H7 (cell line): ENCODE results near the gene NR1I3. TPM values are rescaled to one million over a fixed set of nuclear protein-coding genes. Genes with fewer than 3 reads are reported as not detected.
"Not testable (repeated sequence)": the region's sequence is repeated elsewhere in the genome, so short reads cannot be mapped to it uniquely, and the experiment has no call there.

Source experiments
- DNase-seq: peaks from one replicate; pipeline ENCODE4 v3.0.0; 2012
- H3K27me3 ChIP-seq: 2 replicates; pipeline ENCODE4 v1.6.0; 2011; ENCODE audit warnings: mild to moderate bottlenecking, low read length; ENCODE audit not compliant: control insufficient read depth, insufficient read depth
- H3K36me3 ChIP-seq: replicated peaks from 2 replicates; pipeline ENCODE4 v1.5.1; 2011; ENCODE audit warnings: low read length; ENCODE audit not compliant: control insufficient read depth, insufficient read depth
- H3K4me3 ChIP-seq: 2 replicates; pipeline ENCODE4 v1.5.1; 2011; ENCODE audit warnings: low read depth, mild to moderate bottlenecking, control low read depth, low read length, moderate library complexity; ENCODE audit not compliant: insufficient read depth
- total RNA-seq: library from RNA; depleted of rRNA; stranded (reverse); fragments of >200 nt; shearing (Covaris generic); gene quantifications from 2 replicates; pipeline ENCODE4 v1.2.3, GENCODE V29; 2014

NR1I3 gene
- total RNA-seq, 1 experiment from 2014 or later = not detected

DNA sequence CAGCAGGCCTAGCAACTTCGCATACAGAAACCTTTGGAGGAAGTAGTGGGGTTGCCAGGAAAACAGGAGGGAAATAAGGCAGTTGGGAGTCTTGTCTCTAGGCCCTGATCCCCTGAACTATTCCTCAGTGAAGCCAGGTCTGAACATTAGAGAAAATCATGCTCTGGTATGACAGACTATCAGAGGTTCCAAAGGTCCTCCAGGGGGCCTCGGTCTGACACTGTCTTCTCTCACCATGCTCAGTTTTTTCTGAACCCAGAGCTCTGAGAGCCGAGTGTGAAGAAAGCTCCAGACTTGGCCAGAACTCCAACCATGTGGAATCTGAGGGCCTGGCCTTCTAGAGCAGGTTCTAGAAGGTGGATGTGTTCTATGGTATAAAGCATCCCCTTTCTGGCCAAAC is 8.1 kb downstream of the NR1I3 start:
- H3K27me3 ChIP-seq = no peaks in the 10 kb centered on the region
- H3K4me3 ChIP-seq = no peak overlapping the region
- DNase-seq = no peak
- peaks cover 9% of the 10 kb centered on the region for H3K36me3 ChIP-seq

DNA sequence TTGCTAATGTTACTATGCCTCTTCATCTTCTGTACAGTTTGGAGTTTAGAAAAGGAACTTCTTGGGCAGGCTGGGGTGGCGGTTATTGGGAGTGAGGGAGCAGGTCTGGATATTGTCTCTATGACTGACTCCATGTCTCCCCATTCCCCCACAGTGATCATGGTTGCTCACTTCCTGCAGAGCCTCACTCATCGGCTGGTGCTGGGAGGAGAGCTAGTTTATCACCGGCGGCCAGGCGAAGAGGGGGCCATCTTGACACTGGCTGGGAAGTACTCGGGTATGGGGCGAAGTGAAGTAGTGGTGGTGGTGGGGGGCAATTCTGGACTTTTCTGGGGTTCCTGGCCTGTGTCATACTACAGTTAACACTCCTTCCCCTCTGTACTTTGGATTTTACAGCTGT is 10.0 kb downstream of the NR1I3 start:
- no peaks in the 10 kb centered on the region for H3K27me3 ChIP-seq
- no peak for DNase-seq
- H3K36me3 ChIP-seq = peaks cover 9% of the 10 kb centered on the region
- H3K4me3 ChIP-seq = no peak overlapping the region

DNA sequence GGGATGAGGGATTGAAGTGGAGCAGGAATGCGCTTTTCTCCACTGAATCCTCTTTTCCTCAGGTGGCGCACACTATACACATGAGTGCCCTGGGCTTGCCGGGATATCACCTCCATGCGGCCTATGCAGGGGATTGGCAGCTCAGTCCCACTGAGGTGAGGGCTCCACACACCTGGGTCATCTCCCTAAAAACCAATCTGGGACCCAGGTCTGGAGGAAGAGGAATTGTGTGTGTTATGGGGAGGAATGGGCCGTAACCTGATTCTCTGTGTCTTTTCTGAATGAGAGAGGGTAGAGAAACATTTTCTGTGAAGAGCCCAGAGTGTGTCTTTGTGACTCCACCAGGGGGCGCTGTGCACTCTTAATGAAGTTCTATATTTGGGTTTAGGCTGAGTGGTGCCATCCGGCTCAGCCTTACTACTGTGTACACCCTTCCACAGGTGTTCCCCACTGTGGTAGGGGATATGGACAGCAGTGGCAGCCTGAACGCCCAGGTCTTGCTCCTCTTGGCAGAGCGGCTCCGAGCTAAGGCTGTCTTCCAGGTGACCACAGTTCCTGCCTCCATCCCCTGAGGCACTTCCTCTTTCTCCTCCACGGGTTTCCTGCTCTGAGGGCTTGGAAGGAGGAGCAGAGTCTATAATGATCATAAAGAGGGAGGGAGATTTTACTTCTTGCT is 10.7 kb downstream of the NR1I3 start:
- Histone ChIP-seq H3K36me3 (peaks cover 9% of the 10 kb centered on the region), H3K27me3 (no peaks in the 10 kb centered on the region), H3K4me3 (peak overlapping the region; percentile 57; the same call in 1 of the 2 replicates)
- DNase-seq = peak; percentile 79

DNA sequence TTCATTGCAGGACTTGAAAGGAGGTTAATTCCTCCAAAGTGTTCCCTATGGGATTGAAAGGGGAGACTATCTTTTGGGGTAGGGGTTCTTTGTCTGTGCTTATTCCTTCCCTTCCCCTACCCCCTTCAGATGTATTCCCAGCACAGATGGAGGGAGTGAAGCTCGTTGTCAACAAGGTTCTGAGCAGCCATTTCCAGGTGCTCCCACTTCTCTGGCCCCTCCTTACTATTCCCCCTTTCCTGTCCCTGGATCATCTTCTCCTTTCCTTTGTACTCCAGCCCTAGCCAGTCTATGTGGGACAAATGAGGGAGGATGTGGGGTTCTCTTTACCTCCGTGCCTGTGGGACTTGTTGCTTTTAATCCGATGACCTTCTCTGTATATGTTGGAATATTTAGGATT is 11.2 kb downstream of the NR1I3 start:
- no peak for DNase-seq
- Histone ChIP-seq H3K27me3 (no peaks in the 10 kb centered on the region), H3K36me3 (peaks cover 9% of the 10 kb centered on the region), H3K4me3 (peak overlapping the region; percentile 57)

DNA sequence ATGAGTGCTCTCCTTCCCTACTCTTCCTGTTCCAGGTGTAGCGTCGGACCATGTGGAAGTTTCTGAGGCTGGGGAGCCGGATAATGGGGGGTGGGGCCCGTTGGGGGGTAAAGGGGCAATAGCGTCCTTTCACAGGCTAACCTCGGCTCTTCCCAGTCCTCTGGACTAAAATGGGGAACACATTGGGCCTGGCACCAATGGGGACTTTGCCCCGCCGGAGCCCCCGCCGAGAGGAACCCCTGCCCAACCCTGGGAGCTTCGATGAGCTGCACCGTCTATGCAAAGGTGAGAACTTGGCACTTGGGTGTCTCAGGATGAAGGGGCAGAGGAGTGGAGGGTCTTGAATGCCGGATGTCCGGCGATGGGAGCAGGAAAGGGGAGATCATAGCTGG is 11.7 kb downstream of the NR1I3 start:
- DNase-seq = peak; percentile 60
- Histone ChIP-seq H3K27me3 (no peaks in the 10 kb centered on the region), H3K36me3 (peaks cover 9% of the 10 kb centered on the region), H3K4me3 (peak overlapping the region; percentile 57)

DNA sequence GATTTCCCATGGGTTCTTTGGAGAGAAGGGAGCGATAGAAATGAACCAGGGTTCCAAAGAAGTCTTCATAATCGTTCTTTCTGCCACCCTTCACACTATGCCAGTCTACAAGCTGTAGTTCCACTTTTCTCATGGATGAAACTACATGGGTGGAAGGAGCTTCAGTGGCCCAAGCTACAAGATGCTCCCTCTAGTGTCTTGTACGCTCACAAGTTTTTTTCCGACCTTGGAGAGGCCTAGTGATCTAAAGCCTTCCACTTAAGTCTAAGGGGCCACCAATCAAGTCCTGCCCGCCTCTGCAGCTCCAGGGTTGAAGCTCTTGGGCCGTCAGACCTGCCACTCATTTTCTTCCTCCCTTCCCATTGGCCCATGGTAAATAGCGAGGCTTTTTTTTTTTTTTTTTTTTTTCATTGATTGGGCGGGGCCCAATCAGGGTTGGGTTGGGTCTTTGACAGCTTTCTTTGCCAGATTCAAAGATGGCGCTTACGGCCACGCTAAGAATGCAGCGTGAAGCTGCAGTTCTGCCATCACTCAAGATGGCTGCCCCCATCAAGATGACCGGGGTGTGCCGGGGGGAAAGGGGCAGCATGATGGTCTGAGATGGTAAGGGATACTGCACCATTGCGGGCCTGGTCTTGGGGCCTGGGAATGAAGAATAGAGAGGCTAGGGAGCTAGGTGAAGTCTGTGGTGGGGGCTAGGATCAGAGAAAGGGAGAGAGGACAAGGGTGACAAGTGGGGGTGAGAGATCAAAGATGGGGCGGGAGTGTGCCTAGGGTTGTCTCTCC is 12.3 kb downstream of the NR1I3 start, which contains the start of gene TOMM40L:
Gene TOMM40L (plus strand): TSS at position 527 of the 786 bp plus-strand sequence. CDS start 430 bp downstream, outside the sequence.
- H3K27me3 ChIP-seq = no peaks in the 10 kb centered on the region
- peaks cover 9% of the 10 kb centered on the region for H3K36me3 ChIP-seq

DNA sequence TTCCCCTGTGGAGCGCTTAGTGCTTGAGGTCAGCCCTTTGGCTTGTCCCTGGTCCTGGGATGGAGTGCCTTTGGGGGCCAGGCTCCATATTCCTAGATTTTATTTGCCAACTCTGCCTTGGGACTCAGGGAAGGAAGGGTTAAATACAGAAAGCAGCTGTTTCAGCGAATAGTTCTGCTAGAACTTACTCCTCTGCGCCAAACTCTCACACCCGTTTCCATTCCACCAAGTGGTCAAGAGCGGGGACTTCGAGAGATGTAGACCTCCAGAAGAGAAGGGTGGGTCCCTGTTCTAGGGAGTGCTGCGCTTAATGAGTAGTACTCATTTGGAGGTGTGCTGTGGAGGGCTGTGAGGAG is 12.8 kb downstream of the NR1I3 start:
- Histone ChIP-seq H3K36me3 (peaks cover 9% of the 10 kb centered on the region), H3K27me3 (no peaks in the 10 kb centered on the region), H3K4me3 (no peak overlapping the region)
- no peak for DNase-seq

More for the DNA sequence above, 12.3 kb downstream of the NR1I3 start, which contains the start of gene TOMM40L:
- peak within 1 kb of the TSS; percentile 57 for H3K4me3 ChIP-seq
- DNase-seq = peak; percentile 92

DNA sequence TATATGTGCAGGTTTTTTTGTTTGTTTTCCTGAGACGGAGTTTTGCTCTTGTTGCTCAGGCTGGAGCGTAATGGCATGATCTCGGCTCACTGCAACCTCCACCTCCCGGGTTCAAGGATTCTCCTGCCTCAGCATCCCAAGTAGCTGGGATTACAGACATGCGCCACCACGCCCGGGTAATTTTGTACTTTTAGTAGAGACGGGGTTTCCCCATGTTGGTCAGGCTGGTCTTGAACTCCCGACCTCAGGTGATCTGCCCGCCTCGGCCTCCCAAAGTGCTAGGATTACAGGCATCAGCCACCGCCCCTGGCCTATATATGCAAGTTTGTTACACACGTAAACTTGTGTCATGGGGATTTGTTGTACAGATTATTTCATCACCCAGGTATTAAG is 13.3 kb downstream of the NR1I3 start:
- H3K4me3 ChIP-seq, DNase-seq, H3K27me3 ChIP-seq, H3K36me3 ChIP-seq: not testable (repeated sequence)

DNA sequence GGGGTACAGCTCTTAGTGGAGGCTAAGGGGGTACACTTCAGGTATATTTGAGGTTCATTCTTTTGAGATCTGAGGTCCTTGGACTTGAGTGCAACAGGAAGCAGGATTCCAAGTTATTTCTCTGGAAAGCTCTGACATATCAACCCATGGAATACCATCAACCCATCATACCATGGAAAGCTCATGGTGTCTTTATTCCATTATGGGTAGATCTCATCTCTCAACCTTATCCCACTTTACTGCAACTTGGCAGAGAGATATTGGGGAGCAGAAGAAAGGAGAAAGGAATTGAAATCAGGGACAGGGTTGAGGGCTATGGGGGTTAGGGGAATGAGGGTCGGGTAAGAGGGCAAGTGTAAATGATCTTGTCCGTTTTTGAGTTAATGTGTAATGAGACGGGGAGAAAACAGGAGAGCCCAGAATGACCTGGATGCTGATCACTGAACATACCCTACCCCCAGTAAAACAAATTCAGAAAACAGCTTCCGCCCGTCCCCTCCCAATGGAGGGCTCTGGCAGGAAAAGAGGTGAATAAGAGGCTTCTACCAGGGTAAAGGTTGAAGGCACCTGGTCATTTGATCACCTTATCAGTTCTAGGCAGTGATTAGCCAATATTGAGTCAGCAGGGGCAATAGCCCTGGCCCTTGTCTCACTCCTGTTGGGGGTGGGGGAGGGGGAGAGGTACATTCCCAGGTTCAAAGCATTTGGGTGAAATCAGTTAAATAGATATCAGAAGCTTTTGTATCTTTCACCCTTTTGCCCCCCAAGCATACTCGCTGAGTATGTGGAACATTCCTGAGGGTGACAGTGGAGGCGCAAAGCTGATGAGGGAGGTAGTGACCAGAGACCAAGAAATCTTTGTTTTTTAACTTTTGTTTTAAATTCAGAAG is 14.0 kb downstream of the NR1I3 start:
- no peak for DNase-seq
- no peak overlapping the region for H3K4me3 ChIP-seq

DNA sequence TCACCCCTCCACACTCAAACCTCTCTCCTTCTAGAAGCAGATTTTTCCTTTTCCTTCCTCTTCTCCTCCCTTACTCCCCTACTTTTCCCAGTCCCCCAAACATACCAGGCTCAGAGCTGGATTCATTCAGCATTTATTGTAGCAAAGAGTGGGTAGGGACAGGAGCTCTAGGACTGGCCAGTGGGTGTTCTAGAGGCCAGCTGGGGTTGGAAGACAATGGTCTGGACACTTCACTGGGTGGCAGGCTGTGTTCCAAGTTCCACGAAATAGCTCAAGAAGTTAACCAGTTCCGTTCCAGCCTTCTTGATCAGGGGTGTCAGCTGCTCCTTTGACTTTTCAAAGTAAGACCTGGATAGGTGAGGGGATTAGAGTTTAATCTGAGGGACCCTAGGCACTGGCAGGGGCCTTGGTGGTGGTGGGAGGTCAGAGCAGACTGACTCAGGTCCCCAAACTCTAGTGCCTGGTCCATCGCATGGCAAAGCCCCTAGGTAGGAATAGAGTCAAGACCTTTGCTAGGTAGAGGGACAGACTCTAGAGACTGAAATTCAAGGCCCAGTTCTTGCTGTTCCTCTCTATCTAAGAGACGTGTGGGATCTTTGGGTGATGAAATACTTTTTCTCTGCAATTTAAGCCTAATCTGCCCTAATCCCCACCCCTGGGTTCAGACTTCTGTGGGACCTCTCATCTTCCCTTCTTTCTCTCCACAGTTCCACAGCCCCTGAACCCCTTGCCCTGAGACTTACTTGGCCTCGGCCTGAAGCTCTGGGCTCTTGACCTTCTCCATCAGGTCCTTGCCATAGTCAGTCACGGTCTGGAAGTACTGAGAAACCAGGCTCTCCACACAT is 15.6 kb downstream of the NR1I3 start:
- Histone ChIP-seq H3K36me3 (no peaks in the 10 kb centered on the region), H3K4me3 (no peak overlapping the region), H3K27me3 (no peaks in the 10 kb centered on the region)
- no peak for DNase-seq

More for the DNA sequence above, 14.0 kb downstream of the NR1I3 start:
- Histone ChIP-seq H3K36me3 (peaks cover 9% of the 10 kb centered on the region), H3K27me3 (no peaks in the 10 kb centered on the region)

DNA sequence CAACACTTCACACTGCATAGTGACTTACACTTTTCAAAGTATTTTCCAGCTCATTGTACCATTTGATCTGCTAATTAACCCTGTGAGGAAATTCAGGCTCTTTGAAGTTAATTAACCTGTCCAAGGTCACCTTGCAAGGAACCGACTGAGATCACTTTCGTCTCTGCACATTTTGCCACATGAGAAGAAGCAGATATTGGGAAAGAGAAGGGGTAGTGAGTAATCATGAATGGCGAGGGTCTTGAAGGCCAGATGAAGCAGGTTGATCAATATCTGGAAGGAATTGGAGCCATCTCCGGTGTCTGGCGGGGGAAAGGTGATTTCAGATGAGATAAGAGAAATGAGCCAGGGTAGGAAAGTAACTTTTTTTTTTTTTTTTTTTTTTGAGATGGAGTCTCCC is 18.0 kb downstream of the NR1I3 start:
- H3K36me3 ChIP-seq = peaks cover 2% of the 10 kb centered on the region; the same call in 1 of the 2 replicates
- DNase-seq = no peak
- no peaks in the 10 kb centered on the region for H3K27me3 ChIP-seq
- H3K4me3 ChIP-seq = no peak overlapping the region

DNA sequence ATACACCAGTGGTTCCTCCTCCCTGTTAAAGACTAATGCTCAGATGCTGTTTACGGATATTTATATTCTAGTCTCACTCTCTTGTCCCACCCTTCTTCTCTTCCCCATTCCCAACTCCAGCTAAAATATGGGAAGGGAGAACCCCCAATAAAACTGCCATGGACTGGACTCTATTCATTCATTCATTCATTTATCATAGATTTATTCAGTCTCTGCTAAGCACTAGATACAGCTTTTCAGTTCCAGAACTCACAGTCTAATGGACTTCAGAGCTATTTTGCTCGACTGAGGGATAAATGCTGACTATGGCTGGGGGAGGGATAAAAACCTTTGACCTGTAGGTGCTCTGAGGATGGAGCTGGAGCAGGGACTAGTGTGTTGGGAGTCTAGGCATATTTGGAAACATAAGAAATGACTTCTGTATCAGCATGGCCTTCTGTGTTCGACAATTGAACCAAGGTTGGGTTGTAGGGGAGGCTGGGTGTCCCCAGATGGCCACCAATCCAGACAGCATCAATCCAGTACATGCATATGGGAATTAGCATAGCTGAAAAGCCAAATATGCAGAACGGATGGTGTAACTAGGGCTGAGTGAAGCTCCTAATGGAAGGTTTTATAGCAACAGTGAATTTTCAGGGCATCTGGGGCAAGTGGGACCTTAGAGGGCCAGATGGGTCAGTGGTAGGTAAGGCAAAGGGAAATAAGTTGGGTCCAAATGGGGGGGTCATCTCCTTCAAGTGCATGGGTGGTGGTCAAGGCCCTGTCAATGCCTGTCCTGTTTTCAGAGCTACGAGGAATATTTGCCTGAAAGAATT is 18.7 kb downstream of the NR1I3 start:
- no peaks in the 10 kb centered on the region for H3K27me3 ChIP-seq
- DNase-seq = no peak
- H3K36me3 ChIP-seq = peaks cover 4% of the 10 kb centered on the region; the same call in 1 of the 2 replicates

More for the DNA sequence above, 18.7 kb downstream of the NR1I3 start:
- H3K4me3 ChIP-seq = no peak overlapping the region
